Skeletal muscle satellite cell (primary cell): ENCODE measurements around the gene GAGE10.
"Not testable (repeated sequence)": the region's sequence is repeated elsewhere in the genome, so short reads cannot be mapped to it uniquely, and the experiment has no call there.

Experiments used
- H3K27me3 ChIP-seq: 2 replicates; pipeline ENCODE4 v1.7.0; 2013; ENCODE audit warnings: low read length; ENCODE audit not compliant: control insufficient read depth, insufficient read depth
- H3K36me3 ChIP-seq: 2 replicates; pipeline ENCODE4 v1.7.0; 2013; ENCODE audit warnings: mild to moderate bottlenecking, control low read depth, low read length; ENCODE audit not compliant: insufficient read depth
- H3K4me1 ChIP-seq: 2 replicates; pipeline ENCODE4 v1.7.0; 2013; ENCODE audit warnings: low read length; ENCODE audit not compliant: control insufficient read depth, insufficient read depth
- H3K4me2 ChIP-seq: 2 replicates; pipeline ENCODE4 v1.7.0; 2013; ENCODE audit warnings: mild to moderate bottlenecking, low read length
- H3K4me3 ChIP-seq: 2 replicates; pipeline ENCODE4 v1.7.0; 2013; ENCODE audit warnings: low read length
- H3K9ac ChIP-seq: 2 replicates; pipeline ENCODE4 v1.7.0; 2013; ENCODE audit warnings: mild to moderate bottlenecking, low read depth, low read length, moderate library complexity
- H3K9me3 ChIP-seq: replicated peaks from 2 replicates; pipeline ENCODE4 v1.7.0; 2013; ENCODE audit warnings: mild to moderate bottlenecking, control low read depth, low read length

Gene GAGE10

DNA sequence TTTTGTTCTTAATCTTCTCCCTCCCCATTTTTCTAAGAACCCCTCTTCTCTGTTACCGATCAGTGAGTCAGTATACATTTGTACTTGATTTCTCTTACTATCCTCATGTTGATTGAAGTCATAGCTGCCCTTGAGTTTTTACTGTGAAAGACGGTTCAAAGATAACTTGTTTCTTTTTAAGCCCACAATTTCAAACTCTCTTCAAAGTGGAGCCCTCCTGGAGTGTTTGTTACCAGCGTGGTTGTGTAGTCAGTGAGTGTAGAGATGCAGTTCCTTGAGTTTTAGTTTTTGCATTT lies 26.0 kb upstream of the GAGE10 start:
- no peak overlapping the region for H3K9ac ChIP-seq
- no peaks in the 10 kb centered on the region for H3K36me3 ChIP-seq
- H3K4me1 ChIP-seq: peaks cover 2% of the 10 kb centered on the region
- H3K4me2 ChIP-seq: no peak overlapping the region
- H3K4me3 ChIP-seq: no peak overlapping the region
- no peaks in the 10 kb centered on the region for H3K27me3 ChIP-seq
- H3K9me3 ChIP-seq: no peaks in the 10 kb centered on the region

DNA sequence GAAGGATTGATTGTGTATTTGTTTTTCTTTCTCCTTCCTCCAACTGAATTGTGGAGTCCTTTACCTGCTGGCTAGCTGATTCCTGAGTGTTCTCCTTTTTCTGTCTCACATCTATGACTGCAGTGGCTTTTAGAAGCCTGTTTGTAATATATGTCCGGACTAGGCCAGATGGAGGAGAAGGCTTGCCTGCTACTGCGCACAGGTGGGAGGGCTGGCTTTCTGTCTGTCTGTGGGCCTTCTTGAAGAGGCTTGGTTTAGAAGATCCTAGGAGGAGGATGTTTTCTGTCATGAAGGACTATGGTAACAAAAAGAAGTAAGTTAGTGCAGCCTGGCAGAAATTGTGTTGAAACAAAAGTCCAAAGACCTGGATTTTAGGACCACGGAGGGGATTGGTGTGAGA lies 25.4 kb upstream of the GAGE10 start:
- no peaks in the 10 kb centered on the region for H3K9me3 ChIP-seq

DNA sequence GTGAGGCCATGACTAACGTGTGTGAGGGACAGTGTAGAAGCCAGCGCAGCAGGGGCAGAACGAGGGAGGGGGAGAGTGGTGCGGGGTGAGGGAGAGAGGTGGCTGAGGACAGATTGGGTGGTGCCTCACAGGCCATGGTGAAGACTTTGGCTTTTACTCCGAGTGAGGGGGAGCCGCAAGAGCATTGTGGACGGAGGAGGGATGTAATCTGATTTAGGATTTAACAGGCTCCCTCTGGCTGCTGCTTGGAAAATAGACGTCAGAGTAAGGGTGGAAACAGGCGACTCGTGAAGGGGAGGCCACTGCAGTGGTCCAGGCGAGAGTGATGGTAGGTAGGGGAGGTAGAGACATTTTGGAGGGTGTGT lies 20.8 kb upstream of the GAGE10 start:
- H3K9ac ChIP-seq: no peak overlapping the region
- no peaks in the 10 kb centered on the region for H3K9me3 ChIP-seq
- no peak overlapping the region for H3K4me3 ChIP-seq
- no peaks in the 10 kb centered on the region for H3K4me1 ChIP-seq
- no peaks in the 10 kb centered on the region for H3K36me3 ChIP-seq
- H3K4me2 ChIP-seq: no peak overlapping the region
- H3K27me3 ChIP-seq: no peaks in the 10 kb centered on the region

More for the DNA sequence above, 25.4 kb upstream of the GAGE10 start:
- Histone ChIP-seq H3K4me3 (no peak overlapping the region), H3K4me2 (no peak overlapping the region), H3K9ac (no peak overlapping the region), H3K4me1 (no peaks in the 10 kb centered on the region), H3K36me3 (no peaks in the 10 kb centered on the region), H3K27me3 (no peaks in the 10 kb centered on the region)

- Histone ChIP-seq H3K4me1 (no peaks in the 10 kb centered on the region), H3K9me3 (no peaks in the 10 kb centered on the region), H3K4me3 (no peak overlapping the region), H3K36me3 (no peaks in the 10 kb centered on the region), H3K27me3 (no peaks in the 10 kb centered on the region), H3K9ac (no peak overlapping the region), H3K4me2 (no peak overlapping the region)
Measured at GRCh38 chrX:49284212-49284611, 19.2 kb upstream of the GAGE10 start.

DNA sequence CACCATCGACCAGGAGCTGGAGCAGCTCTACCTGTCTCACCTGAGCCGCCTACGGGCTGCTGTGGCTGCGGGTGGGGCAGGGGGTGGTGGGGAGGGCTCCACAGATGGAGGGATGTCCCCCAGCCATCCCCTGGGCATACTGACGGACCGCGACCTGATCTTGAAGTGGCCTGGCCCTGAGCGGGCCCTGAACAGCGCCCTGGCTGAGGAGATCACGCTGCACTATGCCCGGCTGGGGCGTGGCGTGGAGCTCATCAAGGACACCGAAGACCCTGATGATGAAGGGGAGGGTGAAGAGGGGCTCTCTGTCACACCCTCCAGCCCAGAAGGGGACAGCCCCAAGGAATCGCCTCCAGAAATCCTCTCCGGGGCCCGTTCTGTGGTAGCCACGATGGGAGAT lies 17.3 kb upstream of the GAGE10 start:
- H3K4me3 ChIP-seq: no peak overlapping the region
- no peaks in the 10 kb centered on the region for H3K9me3 ChIP-seq
- no peaks in the 10 kb centered on the region for H3K36me3 ChIP-seq
- H3K27me3 ChIP-seq: no peaks in the 10 kb centered on the region
- no peak overlapping the region for H3K9ac ChIP-seq
- no peak overlapping the region for H3K4me2 ChIP-seq
- no peaks in the 10 kb centered on the region for H3K4me1 ChIP-seq

DNA sequence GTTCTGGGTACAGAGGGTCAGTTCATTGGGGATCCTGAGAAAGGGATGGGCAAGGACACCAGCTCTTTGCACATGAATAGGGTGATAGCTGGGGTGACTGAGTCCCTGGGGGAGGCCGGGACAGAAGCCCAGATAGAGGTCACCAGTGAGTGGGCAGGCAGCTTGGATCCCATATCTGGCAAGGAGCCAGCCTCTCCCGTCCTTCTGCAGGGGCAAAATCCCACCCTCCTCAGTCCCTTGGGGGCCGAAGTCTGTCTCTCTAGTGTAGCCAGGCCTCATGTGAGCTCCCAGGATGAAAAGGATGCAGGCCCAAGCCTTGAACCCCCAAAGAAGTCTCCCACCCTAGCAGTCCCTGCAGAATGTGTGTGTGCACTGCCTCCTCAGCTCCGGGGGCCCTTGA lies 16.9 kb upstream of the GAGE10 start:
- Histone ChIP-seq H3K4me1 (no peaks in the 10 kb centered on the region), H3K27me3 (no peaks in the 10 kb centered on the region), H3K4me2 (no peak overlapping the region), H3K9me3 (no peaks in the 10 kb centered on the region), H3K4me3 (no peak overlapping the region), H3K36me3 (no peaks in the 10 kb centered on the region), H3K9ac (no peak overlapping the region)

DNA sequence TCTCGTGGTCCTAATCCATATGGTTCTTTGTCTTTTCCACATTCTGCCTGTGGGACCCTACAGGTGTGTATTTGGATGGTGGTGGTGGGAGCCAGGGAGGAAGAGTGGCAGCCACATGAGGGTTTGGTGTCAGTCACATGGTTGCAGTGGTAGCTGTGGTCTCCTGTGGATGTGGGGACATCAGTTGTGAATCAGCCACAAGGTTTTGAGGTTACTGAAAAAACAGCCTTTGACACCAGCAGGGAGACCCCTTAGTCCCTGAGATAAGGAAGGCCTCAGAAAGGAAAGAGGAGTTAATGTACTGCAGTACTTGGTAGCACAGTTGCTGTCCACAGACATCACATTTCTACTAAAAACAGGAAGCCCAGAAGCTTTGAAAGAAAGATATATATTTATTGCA lies 15.8 kb upstream of the GAGE10 start:
- Histone ChIP-seq H3K4me1 (no peaks in the 10 kb centered on the region), H3K4me2 (no peak overlapping the region), H3K9ac (no peak overlapping the region), H3K27me3 (no peaks in the 10 kb centered on the region), H3K4me3 (no peak overlapping the region), H3K9me3 (no peaks in the 10 kb centered on the region), H3K36me3 (no peaks in the 10 kb centered on the region)

DNA sequence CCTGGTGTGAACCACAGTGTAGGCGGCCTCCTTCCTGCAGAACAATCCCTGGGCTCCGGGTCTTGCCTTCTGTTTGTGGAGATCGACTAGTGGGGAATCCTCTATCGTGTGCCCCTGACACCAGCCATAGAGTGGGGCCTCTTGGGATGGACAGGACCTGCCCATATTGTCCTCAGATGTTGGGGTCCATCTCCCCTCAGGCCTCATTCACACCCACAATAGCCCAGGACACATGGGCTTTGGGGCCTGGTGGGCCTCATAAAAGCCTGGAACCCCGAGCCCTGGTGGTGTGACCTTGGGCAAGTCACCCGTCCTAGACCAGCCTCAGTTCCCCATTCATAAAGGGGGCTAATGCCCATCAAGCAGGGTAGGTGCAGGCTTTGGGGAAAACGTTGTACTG lies 13.2 kb upstream of the GAGE10 start:
- no peaks in the 10 kb centered on the region for H3K9me3 ChIP-seq
- no peaks in the 10 kb centered on the region for H3K27me3 ChIP-seq
- H3K4me2 ChIP-seq: no peak overlapping the region

GRCh38 chrX:49291615-49292337 lies 11.7 kb upstream of the GAGE10 start:
- Histone ChIP-seq H3K36me3 (no peaks in the 10 kb centered on the region), H3K9me3 (no peaks in the 10 kb centered on the region), H3K4me1 (no peaks in the 10 kb centered on the region), H3K27me3 (no peaks in the 10 kb centered on the region), H3K9ac (no peak overlapping the region), H3K4me3 (no peak overlapping the region), H3K4me2 (no peak overlapping the region)

More for the DNA sequence above, 13.2 kb upstream of the GAGE10 start:
- H3K36me3 ChIP-seq: no peaks in the 10 kb centered on the region
- H3K9ac ChIP-seq: no peak overlapping the region
- no peaks in the 10 kb centered on the region for H3K4me1 ChIP-seq
- H3K4me3 ChIP-seq: no peak overlapping the region

GRCh38 chrX:49292400-49293362 lies 10.8 kb upstream of the GAGE10 start:
- H3K4me2 ChIP-seq: no peak overlapping the region
- H3K27me3 ChIP-seq: no peaks in the 10 kb centered on the region
- no peaks in the 10 kb centered on the region for H3K9me3 ChIP-seq
- H3K4me3 ChIP-seq: no peak overlapping the region
- H3K9ac ChIP-seq: no peak overlapping the region
- H3K36me3 ChIP-seq: no peaks in the 10 kb centered on the region
- no peaks in the 10 kb centered on the region for H3K4me1 ChIP-seq

- H3K4me2 ChIP-seq, H3K27me3 ChIP-seq, H3K9me3 ChIP-seq, H3K9ac ChIP-seq, H3K4me3 ChIP-seq, H3K4me1 ChIP-seq, H3K36me3 ChIP-seq: not testable (repeated sequence)
Measured at GRCh38 chrX:49299293-49299692, 4.2 kb upstream of the GAGE10 start.

DNA sequence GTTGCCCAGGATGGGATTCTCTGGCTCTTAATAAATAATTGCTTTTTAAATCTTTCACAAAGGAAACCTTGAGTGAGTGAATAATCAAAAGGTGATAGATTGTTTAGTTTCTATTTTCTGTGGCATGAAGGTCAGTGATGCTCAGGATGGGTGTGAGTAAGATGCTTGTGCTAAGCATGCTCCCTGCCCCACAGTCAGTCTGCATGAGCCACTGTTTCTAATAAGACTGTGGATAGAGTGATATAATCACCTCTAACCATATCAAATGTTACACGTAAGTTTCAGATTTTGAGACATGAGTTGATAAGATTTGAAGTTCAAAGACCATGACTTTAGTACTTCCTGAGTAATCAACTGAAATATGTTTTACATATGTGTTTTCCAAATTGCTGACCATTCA lies 2.7 kb upstream of the GAGE10 start:
- no peaks in the 10 kb centered on the region for H3K9me3 ChIP-seq
- no peaks in the 10 kb centered on the region for H3K4me1 ChIP-seq
- no peaks in the 10 kb centered on the region for H3K27me3 ChIP-seq
- H3K36me3 ChIP-seq: no peaks in the 10 kb centered on the region
- no peak overlapping the region for H3K9ac ChIP-seq
- H3K4me3 ChIP-seq: no peak overlapping the region
- no peak overlapping the region for H3K4me2 ChIP-seq
